ENCODE data around the gene PLCD1.
"Not testable (repeated sequence)": the region's sequence is repeated elsewhere in the genome, so short reads cannot be mapped to it uniquely, and the experiment has no call there.

PLCD1 gene

DNA sequence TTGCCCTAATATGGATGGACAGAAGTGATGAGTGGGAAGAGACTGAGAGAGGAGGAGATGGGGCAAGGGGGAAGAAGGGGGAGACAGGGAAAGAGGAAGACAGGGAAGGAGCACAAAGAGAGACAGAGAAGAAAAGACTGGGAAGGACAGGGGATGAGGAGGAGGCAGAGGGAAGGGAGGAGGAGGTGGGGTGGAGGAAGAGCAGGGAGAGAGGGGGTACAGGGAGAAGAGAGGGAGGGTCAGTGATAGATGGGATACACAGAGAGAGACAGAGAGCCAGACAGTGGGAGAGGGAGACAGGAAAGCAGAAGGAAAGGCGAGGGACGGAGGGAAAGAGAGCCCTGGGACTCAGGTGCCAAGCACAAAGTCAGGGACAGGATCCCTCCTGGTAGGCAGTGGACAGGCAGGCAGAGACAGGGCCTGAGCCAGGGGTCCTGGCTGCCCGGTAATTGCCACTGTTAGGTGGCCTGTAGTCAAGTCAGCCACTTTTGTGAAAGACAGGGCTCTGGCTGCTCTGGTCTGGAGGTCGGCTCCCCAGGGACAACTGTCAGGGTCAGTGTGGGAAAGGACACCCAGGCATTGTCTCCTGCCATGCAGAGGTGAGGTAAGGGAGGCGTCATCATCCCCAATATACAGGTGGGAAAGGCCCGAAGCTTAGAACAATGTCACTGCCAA is 29.1 kb downstream of the PLCD1 start:
- no peak for DNase-seq (ENCODE audit: low read depth)

GRCh38 chr3:37999836-38000235 is 29.6 kb downstream of the PLCD1 start:
- DNase-seq (ENCODE audit: low read depth): no peak

DNA sequence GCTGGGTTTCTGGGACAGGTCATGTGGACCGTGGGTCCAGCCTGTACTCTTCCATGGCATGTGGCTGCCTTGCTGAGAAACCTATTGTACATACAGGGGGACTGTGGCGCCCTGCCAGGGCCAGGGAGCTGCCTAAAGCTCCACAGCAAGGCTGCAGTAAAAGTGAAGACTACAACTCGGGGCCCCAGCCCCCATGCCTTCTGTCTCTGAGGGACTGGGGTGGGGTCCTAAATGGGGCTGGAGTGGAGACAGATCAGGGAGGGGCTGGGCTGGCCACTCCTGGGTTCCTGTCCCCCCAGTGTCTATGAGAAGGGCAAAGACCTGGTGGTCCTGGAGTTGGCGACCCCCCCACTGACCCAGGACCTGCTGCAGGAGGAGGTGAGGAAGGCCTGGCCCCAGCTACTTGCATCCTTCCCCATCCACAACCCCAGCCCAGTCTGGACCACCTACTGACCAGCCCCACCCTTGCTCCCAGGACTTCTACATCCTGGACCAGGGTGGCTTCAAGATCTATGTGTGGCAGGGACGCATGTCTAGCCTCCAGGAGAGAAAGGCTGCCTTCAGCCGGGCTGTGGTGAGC is 31.6 kb downstream of the PLCD1 start:
- DNase-seq (ENCODE audit: low read depth): no peak

DNA sequence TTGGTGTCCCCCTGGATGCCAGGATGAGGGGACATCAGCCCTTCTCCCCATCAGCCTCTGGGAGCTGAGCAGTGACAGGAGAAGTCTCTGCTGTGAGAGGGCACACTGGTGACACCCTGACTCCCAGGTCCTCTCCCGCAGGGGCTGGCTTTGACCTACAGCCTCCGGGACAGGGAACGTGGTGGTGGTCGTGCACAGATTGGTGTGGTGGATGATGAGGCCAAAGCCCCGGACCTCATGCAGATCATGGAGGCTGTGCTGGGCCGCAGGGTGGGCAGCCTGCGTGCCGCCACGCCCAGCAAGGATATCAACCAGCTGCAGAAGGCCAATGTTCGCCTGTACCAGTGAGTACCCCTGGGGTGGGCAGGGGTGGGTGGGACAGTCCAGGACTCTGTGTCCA is 32.1 kb downstream of the PLCD1 start:
- DNase-seq (ENCODE audit: low read depth): no peak

DNA sequence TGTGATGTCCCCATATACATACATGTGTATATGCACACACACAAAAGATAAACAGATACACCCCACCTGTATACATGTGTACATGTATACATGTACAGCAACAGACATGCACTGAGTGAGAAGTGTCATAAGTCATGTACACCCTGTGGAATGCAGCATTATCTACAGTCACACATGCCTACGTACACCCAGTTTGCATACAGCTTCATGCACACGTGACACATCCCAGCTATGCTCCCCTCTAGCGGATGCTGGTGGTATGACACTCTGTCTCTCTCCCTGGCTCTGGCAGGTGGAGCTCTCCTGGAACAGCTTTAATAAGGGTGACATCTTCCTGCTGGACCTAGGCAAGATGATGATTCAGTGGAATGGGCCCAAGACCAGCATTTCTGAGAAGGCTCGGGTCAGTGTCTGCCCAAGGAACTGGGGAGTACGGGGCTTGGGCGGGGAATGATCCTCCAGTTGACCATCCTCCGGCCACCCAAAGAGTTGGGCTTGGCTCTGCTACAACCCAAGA is 32.6 kb downstream of the PLCD1 start:
- DNase-seq (ENCODE audit: low read depth): peak; percentile 70

GRCh38 chr3:37995652-37996641 is 33.5 kb downstream of the PLCD1 start:
- no peak for DNase-seq (ENCODE audit: low read depth)

GRCh38 chr3:37994639-37994972 is 34.8 kb downstream of the PLCD1 start:
- no peak for DNase-seq (ENCODE audit: low read depth)

DNA sequence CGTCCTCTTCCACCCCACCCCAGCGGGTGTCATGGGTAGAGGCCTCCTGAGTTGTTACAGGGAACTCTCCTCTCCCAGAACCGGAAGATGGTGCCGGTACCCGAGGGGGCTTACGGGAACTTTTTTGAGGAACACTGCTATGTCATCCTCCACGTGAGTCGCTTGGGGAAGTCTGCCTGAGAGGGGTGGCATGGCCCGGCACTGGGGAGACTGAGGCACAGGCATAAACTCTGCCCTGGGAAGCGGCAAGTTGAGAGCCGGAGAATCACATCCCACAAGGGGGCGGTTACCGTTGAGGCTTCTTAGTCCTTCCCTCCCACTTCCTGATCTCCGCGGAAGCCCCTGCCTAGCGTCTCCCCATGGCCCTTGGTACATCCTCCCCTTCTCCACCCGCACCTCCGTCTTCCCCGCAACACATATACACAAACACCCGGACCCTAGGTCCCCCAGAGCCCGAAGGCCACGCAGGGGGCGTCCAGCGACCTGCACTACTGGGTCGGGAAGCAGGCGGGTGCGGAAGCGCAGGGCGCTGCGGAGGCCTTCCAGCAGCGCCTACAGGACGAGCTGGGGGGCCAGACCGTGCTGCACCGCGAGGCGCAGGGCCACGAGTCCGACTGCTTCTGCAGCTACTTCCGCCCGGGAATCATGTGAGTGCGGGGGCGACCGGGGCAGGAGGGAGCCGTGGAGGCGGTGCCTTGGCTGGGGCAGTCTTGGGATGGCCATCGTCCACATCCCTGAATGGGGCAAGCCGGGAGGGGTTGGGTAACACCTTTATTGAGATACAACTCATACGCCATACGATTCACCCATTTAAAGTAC is 35.4 kb downstream of the PLCD1 start:
- DNase-seq (ENCODE audit: low read depth): peak; percentile 76

- no peak for DNase-seq (ENCODE audit: low read depth)
These were observed 36.0 kb downstream of the PLCD1 start for GRCh38 chr3:37993460-37993819.

DNA sequence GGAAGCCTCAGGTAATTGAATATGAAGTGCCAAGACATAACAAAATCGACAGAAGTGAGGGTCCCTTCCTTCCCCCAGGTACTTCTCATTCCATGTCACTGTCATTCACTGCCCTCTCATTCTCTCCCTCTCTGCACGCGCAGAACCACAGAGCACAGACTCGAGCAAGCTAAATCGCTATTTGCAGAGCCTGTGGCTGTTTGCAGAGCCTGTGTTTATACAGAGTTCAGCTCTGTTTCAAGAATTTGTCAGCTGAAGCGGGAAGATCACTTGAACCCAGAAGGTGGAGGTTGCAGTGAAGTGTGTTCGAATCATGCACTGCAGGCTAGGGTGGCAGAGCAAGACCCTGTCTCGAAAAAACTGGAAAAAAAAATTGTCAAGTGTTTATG is 36.4 kb downstream of the PLCD1 start:
- DNase-seq (ENCODE audit: low read depth): no peak

- DNase-seq (ENCODE audit: low read depth): no peak
These were observed 37.0 kb downstream of the PLCD1 start for GRCh38 chr3:37992271-37993066.

DNA sequence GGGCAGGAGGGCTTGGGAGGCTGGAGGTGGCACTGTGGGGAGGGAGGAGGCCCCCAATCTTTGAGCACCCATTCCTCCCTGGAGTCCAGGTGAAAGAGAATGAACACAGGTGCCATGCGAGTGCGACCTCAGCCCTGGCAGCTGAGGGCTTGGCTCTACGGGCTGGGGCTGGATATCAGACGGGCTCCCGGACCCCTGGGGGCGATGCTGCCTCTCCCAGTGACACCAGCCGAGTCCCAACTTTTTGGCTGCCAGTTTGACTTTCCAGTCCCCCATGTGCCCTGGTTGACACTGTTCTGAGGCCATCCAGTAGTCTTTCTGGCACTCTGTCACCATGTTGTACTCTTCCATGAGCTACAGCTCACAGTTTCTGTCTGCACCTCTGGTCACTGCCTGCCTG is 37.6 kb downstream of the PLCD1 start:
- no peak for DNase-seq (ENCODE audit: low read depth)

GRCh38 chr3:37991109-37991508 is 38.3 kb downstream of the PLCD1 start:
- no peak for DNase-seq (ENCODE audit: low read depth)

GRCh38 chr3:37990527-37990926 is 38.9 kb downstream of the PLCD1 start, which contains the start of gene VILL:
VILL (plus strand) TSS chr3:37990786; CDS start chr3:37993673, 2,887 bp downstream.
- DNase-seq (ENCODE audit: low read depth): no peak

- DNase-seq (ENCODE audit: low read depth): no peak
These were observed 39.5 kb downstream of the PLCD1 start for GRCh38 chr3:37989821-37990480.

- no peak for DNase-seq (ENCODE audit: low read depth)
These were observed 40.4 kb downstream of the PLCD1 start for GRCh38 chr3:37988931-37989525.

DNA sequence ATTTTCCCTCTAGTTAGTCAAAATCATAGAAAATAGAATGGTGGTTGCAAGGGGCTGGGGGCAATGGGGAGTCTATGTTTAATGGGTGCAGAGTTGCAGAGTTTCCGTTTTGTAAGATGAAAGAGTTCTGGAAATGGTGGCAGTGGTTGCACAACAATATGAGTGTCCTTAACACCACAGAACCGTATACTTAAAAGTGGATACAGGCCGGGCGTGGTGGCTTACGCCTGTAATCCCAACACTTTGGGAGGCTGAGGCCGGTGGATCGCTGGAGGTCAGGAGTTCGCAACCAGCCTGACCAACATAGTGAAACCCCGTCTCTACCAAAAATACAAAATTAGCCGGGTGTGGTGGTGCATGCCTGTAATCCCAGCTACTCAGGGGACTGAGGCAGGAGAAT is 41.1 kb downstream of the PLCD1 start:
- not testable (repeated sequence) for DNase-seq (ENCODE audit: low read depth)

- no peak for DNase-seq (ENCODE audit: low read depth)
These were observed 41.7 kb downstream of the PLCD1 start for GRCh38 chr3:37987751-37988179.

GRCh38 chr3:37987315-37987697 is 42.1 kb downstream of the PLCD1 start:
- DNase-seq (ENCODE audit: low read depth): no peak

All from CMK (cell line).